Measurements from ENCODE around the gene OR10D3. TPM values are rescaled to one million over a fixed set of nuclear protein-coding genes. Genes with fewer than 3 reads are reported as not detected.
"Not testable (repeated sequence)": the region's sequence is repeated elsewhere in the genome, so short reads cannot be mapped to it uniquely, and the experiment has no call there.

Gene OR10D3
- polyA plus RNA-seq, 1 donor (not counting 4 experiments of a cell fraction or from before 2014, with no cell fraction given) = not detected

- no peak for FAIRE-seq
- Histone ChIP-seq H3K79me2 (ENCODE audit: control insufficient read depth, insufficient read depth, low read length) (no peaks in the 10 kb centered on the region), H2AFZ (ENCODE audit: control insufficient read depth, low read length) (no peak overlapping the region), H3K4me2 (ENCODE audit: control insufficient read depth, extremely low read depth, insufficient read depth, low read depth, low read length) (no peak overlapping the region), H3K4me3 (ENCODE audit: control insufficient read depth in 2 of 3, extremely low read depth in 1 of 3, insufficient read depth in 2 of 3, low read depth in 1 of 3, low read length in 3 of 3) (no peak overlapping the region), H3K9me3 (ENCODE audit: control insufficient read depth, low read depth, low read length) (no peaks in the 10 kb centered on the region), H4K20me1 (ENCODE audit: control insufficient read depth, extremely low read depth, insufficient read depth, low read length) (no peaks in the 10 kb centered on the region), H3K36me3 (ENCODE audit: control insufficient read depth in 2 of 2, extremely low read depth in 1 of 2, insufficient read depth in 2 of 2, low read length in 2 of 2) (no peaks in the 10 kb centered on the region), H3K27ac (ENCODE audit: control insufficient read depth, insufficient read depth, low read length) (no peak overlapping the region), H3K9ac (ENCODE audit: control insufficient read depth, extremely low read depth, insufficient read depth, low read length) (no peak overlapping the region), H3K4me1 (ENCODE audit: control insufficient read depth, extremely low read depth, insufficient read depth, low read length) (peaks cover 10% of the 10 kb centered on the region), H3K9me1 (ENCODE audit: control insufficient read depth, extremely low read depth, insufficient read depth, low read length) (no peaks in the 10 kb centered on the region), H3K27me3 (ENCODE audit: control insufficient read depth, extremely low read depth, insufficient read depth, low read length) (no peaks in the 10 kb centered on the region)
- peak; percentile 9 for DNase-seq (ENCODE audit: low read depth, low spot score)
- dilution Hi-C loops (cut with MboI; ENCODE audit: extremely low pct_ligation_motif_present, low sequenced_read_pairs) = no loop called here
- TF ChIP-seq CTCF (optimal IDR thresholded peaks at IDR 0.05 in 1 of 3, IDR thresholded peaks at IDR 0.05 in 1 of 3, conservative IDR thresholded peaks at IDR 0.05 in 1 of 3; ENCODE audit: extremely low read depth in 1 of 3, insufficient read depth in 2 of 3, low read length in 3 of 3) (no peak), EZH2 (IDR thresholded peaks at IDR 0.05; ENCODE audit: low read length) (no peak)
These were observed 36.0 kb downstream of the OR10D3 start for GRCh38 chr11:124219126-124219525.

- FAIRE-seq = no peak
- no peak for DNase-seq (ENCODE audit: low read depth, low spot score)
These were observed 39.3 kb downstream of the OR10D3 start for GRCh38 chr11:124222407-124222806.

GRCh38 chr11:124224618-124225423 lies 41.7 kb downstream of the OR10D3 start:
- H2AFZ ChIP-seq (ENCODE audit: control insufficient read depth, low read length); FAIRE-seq; H3K27me3 ChIP-seq (ENCODE audit: control insufficient read depth, extremely low read depth, insufficient read depth, low read length); H3K9me3 ChIP-seq (ENCODE audit: control insufficient read depth, low read depth, low read length); H3K4me3 ChIP-seq (ENCODE audit: control insufficient read depth in 2 of 3, extremely low read depth in 1 of 3, insufficient read depth in 2 of 3, low read depth in 1 of 3, low read length in 3 of 3); H3K9me1 ChIP-seq (ENCODE audit: control insufficient read depth, extremely low read depth, insufficient read depth, low read length); H3K4me2 ChIP-seq (ENCODE audit: control insufficient read depth, extremely low read depth, insufficient read depth, low read depth, low read length); H3K4me1 ChIP-seq (ENCODE audit: control insufficient read depth, extremely low read depth, insufficient read depth, low read length); H3K36me3 ChIP-seq (ENCODE audit: control insufficient read depth in 2 of 2, extremely low read depth in 1 of 2, insufficient read depth in 2 of 2, low read length in 2 of 2); H3K27ac ChIP-seq (ENCODE audit: control insufficient read depth, insufficient read depth, low read length); H3K79me2 ChIP-seq (ENCODE audit: control insufficient read depth, insufficient read depth, low read length); H3K9ac ChIP-seq (ENCODE audit: control insufficient read depth, extremely low read depth, insufficient read depth, low read length); H4K20me1 ChIP-seq (ENCODE audit: control insufficient read depth, extremely low read depth, insufficient read depth, low read length); dilution Hi-C loops (cut with MboI; ENCODE audit: extremely low pct_ligation_motif_present, low sequenced_read_pairs); DNase-seq (ENCODE audit: low read depth, low spot score): not testable (repeated sequence)

More at GRCh38 chr11:124222407-124222806, 39.3 kb downstream of the OR10D3 start:
- peaks cover 10% of the 10 kb centered on the region for H3K4me1 ChIP-seq (ENCODE audit: control insufficient read depth, extremely low read depth, insufficient read depth, low read length)
- H3K27me3 ChIP-seq (ENCODE audit: control insufficient read depth, extremely low read depth, insufficient read depth, low read length) = no peaks in the 10 kb centered on the region
- H2AFZ ChIP-seq (ENCODE audit: control insufficient read depth, low read length) = no peak overlapping the region
- H3K27ac ChIP-seq (ENCODE audit: control insufficient read depth, insufficient read depth, low read length) = no peak overlapping the region
- H3K36me3 ChIP-seq (ENCODE audit: control insufficient read depth in 2 of 2, extremely low read depth in 1 of 2, insufficient read depth in 2 of 2, low read length in 2 of 2) = no peaks in the 10 kb centered on the region
- H4K20me1 ChIP-seq (ENCODE audit: control insufficient read depth, extremely low read depth, insufficient read depth, low read length) = no peaks in the 10 kb centered on the region
- no peaks in the 10 kb centered on the region for H3K9me3 ChIP-seq (ENCODE audit: control insufficient read depth, low read depth, low read length)
- no peak overlapping the region for H3K4me2 ChIP-seq (ENCODE audit: control insufficient read depth, extremely low read depth, insufficient read depth, low read depth, low read length)
- dilution Hi-C loops (cut with MboI; ENCODE audit: extremely low pct_ligation_motif_present, low sequenced_read_pairs) = no loop called here
- no peaks in the 10 kb centered on the region for H3K9me1 ChIP-seq (ENCODE audit: control insufficient read depth, extremely low read depth, insufficient read depth, low read length)
- no peak overlapping the region for H3K4me3 ChIP-seq (ENCODE audit: control insufficient read depth in 2 of 3, extremely low read depth in 1 of 3, insufficient read depth in 2 of 3, low read depth in 1 of 3, low read length in 3 of 3)
- no peak overlapping the region for H3K9ac ChIP-seq (ENCODE audit: control insufficient read depth, extremely low read depth, insufficient read depth, low read length)
- TF ChIP-seq CTCF (optimal IDR thresholded peaks at IDR 0.05 in 1 of 3, IDR thresholded peaks at IDR 0.05 in 1 of 3, conservative IDR thresholded peaks at IDR 0.05 in 1 of 3; ENCODE audit: extremely low read depth in 1 of 3, insufficient read depth in 2 of 3, low read length in 3 of 3) (no peak), EZH2 (IDR thresholded peaks at IDR 0.05; ENCODE audit: low read length) (no peak)
- H3K79me2 ChIP-seq (ENCODE audit: control insufficient read depth, insufficient read depth, low read length) = no peaks in the 10 kb centered on the region

Data from keratinocyte (primary cell).